Measurements from ENCODE around the gene CACNA1D. TPM values are rescaled to one million over a fixed set of nuclear protein-coding genes. Genes with fewer than 3 reads are reported as not detected.

Gene CACNA1D
- total RNA-seq, 2 donors from 2014 or later, result 19.3 to 20.6 TPM

GRCh38 chr3:53694666-53695323 is 200.4 kb downstream of the CACNA1D start:
- ATAC-seq, result no peak
- intact Hi-C loops (cut with DNase I, micrococcal nuclease), result no loop called here
- no peak for DNase-seq

GRCh38 chr3:53695324-53695690 is 200.9 kb downstream of the CACNA1D start:
- no peak for DNase-seq
- no peak for ATAC-seq
- intact Hi-C loops (cut with DNase I, micrococcal nuclease), result no loop called here

GRCh38 chr3:53696401-53697172 is 202.2 kb downstream of the CACNA1D start:
- DNase-seq (no peak), ATAC-seq (no peak)
- intact Hi-C loops (cut with DNase I, micrococcal nuclease), result no loop called here

- DNase-seq (no peak), ATAC-seq (no peak)
- intact Hi-C loops (cut with DNase I, micrococcal nuclease), result no loop called here
These were observed 206.0 kb downstream of the CACNA1D start for GRCh38 chr3:53700441-53700840.

- ATAC-seq (no peak), DNase-seq (no peak)
- intact Hi-C loops (cut with DNase I, micrococcal nuclease), result no loop called here
These were observed 208.5 kb downstream of the CACNA1D start for GRCh38 chr3:53702776-53703530.

- no peak for DNase-seq
- intact Hi-C loops (cut with DNase I, micrococcal nuclease), result no loop called here
- no peak for ATAC-seq
These were observed 209.4 kb downstream of the CACNA1D start for GRCh38 chr3:53703630-53704362.

GRCh38 chr3:53704363-53704725 is 209.9 kb downstream of the CACNA1D start:
- DNase-seq (no peak), ATAC-seq (no peak)
- intact Hi-C loops (cut with DNase I, micrococcal nuclease), result no loop called here

GRCh38 chr3:53705024-53705745 is 210.8 kb downstream of the CACNA1D start:
- DNase-seq (no peak), ATAC-seq (no peak)
- intact Hi-C loops (cut with DNase I, micrococcal nuclease), result no loop called here

- no peak for ATAC-seq
- DNase-seq, result no peak
- intact Hi-C loops (cut with DNase I, micrococcal nuclease), result no loop called here
These were observed 211.4 kb downstream of the CACNA1D start for GRCh38 chr3:53705774-53706173.

- intact Hi-C loops (cut with DNase I, micrococcal nuclease), result no loop called here
- ATAC-seq, result no peak
- no peak for DNase-seq
These were observed 212.8 kb downstream of the CACNA1D start for GRCh38 chr3:53707222-53707621.

GRCh38 chr3:53708001-53708621 is 213.7 kb downstream of the CACNA1D start:
- DNase-seq, result no peak
- ATAC-seq, result peak; percentile 29
- intact Hi-C loops (cut with DNase I, micrococcal nuclease), result no loop called here

- DNase-seq (no peak), ATAC-seq (no peak)
- intact Hi-C loops (cut with DNase I, micrococcal nuclease), result no loop called here
These were observed 214.8 kb downstream of the CACNA1D start for GRCh38 chr3:53709256-53709655.

GRCh38 chr3:53709860-53710674 is 215.7 kb downstream of the CACNA1D start:
- intact Hi-C loops (cut with DNase I, micrococcal nuclease), result loop anchor here in 1 of 2 donors (2.0 to 5.0 kb wide), 2 partner anchors 335 to 413 kb away; no protein-coding TSS in a partner anchor
- ATAC-seq (peak; percentile 90), DNase-seq (peak; percentile 45 to 67)

GRCh38 chr3:53711387-53711786 is 217.0 kb downstream of the CACNA1D start:
- DNase-seq, result no peak
- no peak for ATAC-seq
- intact Hi-C loops (cut with DNase I, micrococcal nuclease), result loop anchor here in 1 of 2 donors (2.0 to 5.0 kb wide), 2 partner anchors 337 to 414 kb away; no protein-coding TSS in a partner anchor

GRCh38 chr3:53712817-53713388 is 218.5 kb downstream of the CACNA1D start:
- intact Hi-C loops (cut with DNase I, micrococcal nuclease), result loop anchor here in 1 of 2 donors (5.0 kb wide), 1 partner anchor 416 kb away; no protein-coding TSS in a partner anchor
- ATAC-seq (no peak), DNase-seq (no peak)

- DNase-seq (no peak), ATAC-seq (no peak)
- intact Hi-C loops (cut with DNase I, micrococcal nuclease), result loop anchor here in 1 of 2 donors (5.0 kb wide), 1 partner anchor 416 kb away; no protein-coding TSS in a partner anchor
These were observed 219.2 kb downstream of the CACNA1D start for GRCh38 chr3:53713626-53714025.

All from left colon (tissue), 2 donors.